ENCODE measurements around the gene GLIPR2.

DNA sequence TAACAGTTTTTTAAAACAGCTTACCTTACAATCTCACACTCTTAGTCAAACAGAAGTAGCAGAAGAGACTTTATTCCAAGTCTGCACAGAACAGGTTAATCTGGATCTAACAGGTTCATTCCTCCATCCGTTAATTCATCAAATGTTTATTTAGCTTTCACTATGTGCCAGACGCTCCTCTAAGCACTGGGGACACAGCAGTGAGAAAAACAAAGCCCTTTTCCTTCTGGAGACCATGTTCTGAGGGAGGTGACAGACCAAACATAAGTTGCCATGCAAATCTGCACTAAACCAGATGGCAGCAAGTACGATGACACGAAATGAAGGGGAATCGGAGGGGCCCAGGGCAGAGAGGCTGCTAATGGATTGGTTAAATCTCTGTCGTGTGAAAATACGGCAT is 17.1 kb upstream of the GLIPR2 start:
- TF ChIP-seq CTCF (IDR thresholded peaks at IDR 0.05) (no peak), ZFX (IDR thresholded peaks at IDR 0.05; ENCODE audit: borderline replicate concordance) (no peak)

All from 22Rv1 (cell line).